Kidney tubule cell (primary cell): ENCODE data around the gene RHOT2.

Experiments
- DNase-seq: peaks from one replicate; pipeline ENCODE4 v3.0.0-alpha.2; 2018; ENCODE audit warnings: low spot score

The RHOT2 gene

DNA sequence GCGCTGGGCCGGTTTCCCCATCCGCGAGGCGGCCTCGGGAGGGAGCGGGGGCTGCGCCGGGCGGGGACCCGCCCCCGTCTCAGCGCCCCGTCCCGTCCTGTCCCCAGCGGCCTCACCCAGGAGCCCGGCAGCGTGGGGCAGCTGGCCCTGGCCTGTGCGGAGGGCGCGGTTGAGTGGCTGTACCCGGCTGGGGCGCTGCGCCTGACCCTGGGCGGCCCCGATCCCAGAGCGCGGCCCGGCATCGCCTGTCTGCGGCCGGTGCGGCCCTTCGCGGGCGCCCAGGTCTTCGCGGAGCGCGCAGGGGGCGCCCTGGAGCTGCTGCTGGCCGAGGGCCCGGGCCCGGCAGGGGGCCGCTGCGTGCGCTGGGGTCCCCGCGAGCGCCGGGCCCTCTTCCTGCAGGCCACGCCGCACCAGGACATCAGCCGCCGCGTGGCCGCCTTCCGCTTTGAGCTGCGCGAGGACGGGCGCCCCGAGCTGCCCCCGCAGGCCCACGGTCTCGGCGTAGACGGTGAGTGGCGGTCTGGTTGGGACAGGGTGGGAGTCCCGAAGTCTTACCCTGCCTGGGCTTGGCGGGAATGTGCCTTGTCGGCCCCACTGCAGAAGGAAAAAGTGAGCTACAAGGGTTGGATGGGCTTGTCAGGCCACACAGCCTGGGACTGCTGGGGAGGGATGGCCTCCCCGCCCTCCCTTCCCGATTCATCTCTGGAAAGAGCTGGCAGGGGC, 47.7 kb downstream of the RHOT2 start:
- peak; percentile 37 for DNase-seq

DNA sequence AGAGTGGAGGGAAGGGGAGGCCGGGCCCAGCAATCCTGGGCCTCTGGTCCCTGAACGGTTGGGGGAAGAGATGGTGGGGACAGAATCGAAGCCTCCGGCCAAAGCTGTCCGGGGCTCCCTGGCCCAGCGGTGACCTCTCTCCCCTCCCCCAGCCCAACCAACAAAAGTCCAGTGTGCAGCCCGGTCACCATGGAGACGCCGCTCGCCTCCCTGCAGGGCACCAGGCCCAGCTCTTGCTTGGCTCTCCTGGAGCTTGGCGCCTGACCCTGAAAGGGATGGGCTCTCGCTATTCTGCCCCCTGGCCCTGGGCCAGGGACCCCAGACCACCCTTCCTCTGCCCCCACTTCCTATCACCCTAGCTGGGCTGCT, 48.3 kb downstream of the RHOT2 start:
- DNase-seq: peak; percentile 65

DNA sequence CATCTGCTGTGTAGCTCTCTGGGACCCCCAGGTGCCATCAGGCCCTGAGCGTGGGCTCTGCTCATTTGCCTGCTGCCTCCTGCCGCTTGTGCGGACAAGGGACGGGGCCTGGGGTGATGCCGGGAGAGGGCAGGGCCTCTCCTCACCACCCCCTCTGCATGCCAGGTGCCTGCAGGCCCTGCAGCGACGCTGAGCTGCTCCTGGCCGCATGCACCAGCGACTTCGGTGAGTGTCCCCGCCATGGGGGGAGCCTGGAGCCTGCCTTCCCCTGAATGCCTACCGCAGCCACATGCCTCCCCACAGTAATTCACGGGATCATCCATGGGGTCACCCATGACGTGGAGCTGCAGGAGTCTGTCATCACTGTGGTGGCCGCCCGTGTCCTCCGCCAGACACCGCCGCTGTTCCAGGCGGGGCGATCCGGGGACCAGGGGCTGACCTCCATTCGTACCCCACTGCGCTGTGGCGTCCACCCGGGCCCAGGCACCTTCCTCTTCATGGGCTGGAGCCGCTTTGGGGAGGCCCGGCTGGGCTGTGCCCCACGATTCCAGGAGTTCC, 48.9 kb downstream of the RHOT2 start:
- DNase-seq: no peak

DNA sequence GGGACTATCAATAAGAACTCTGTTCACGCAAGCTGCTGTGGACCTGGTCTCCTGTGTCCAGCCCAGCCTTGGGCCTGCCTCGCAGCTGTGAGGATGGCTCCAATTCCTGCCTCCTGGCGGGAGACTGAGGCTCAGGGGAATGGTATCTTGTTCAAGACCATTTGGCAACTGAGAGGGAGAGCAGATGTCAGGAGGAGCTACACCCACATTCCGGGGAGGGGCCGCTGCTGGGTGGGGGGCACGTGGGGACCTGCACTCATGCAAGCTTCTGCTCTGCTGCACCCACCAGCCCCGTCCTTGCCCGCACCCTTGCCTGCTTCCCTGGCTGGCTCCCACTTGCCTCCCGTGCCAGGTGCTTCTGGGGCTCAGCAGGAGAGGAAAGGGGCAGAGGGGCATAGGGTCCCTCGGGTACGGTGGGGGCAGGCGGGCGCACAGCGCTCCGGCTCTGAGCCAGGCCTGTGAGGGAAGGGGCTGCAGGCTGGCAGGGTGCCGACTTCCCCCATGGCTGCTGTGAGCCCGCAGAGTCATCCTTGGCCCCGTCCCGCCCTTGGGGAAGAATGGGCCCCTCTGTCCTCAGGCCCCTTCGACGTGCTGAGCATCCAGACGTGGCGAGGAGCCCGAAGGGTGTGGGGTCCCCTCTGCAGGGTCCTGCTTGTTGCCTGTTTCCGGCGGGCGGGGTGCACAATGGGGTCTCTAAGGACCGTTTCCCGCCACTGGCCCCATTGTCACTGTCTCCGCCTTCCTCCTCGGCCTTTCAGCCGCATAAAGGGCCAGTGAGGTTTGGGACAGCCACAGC, 49.7 kb downstream of the RHOT2 start:
- no peak for DNase-seq

DNA sequence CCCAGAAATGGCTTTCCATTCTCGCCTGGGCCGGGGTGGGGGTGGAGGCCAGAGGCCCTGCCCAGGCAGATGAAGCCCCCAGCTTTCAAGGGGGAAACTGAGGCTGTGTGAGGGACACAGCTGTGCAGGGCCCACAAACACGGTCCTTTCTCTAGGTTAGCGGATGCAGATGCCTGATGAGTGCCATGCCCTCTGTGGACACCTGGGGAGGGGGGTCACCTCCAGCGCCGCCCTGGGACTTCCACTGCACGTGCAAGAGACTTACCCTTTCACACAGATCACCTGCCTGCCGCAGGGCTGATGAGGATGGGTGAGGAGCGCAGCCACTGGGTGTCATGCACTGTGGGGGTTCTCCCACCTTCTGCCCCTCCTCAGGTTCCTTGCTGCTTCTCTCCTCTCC, 50.5 kb downstream of the RHOT2 start:
- DNase-seq: no peak

DNA sequence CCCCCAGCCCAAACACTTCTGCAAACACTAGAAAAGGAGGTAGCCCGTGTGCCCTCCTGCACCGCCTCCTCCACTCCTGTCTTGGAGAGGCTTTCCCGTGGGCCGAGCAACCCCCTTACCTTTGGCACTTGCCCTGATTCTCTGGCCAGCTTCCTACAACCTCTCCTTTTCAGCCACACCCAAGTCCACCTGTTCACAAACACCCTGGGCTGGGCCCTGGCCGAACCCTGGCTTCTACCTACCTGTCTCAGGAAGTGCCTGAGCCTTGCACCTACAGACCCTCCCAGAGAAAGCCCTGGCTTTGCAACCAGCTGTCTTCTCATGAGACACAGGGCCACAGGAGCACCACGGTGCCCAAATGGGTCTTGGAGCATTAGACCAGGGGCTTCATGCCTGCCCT, 51.0 kb downstream of the RHOT2 start:
- no peak for DNase-seq

DNA sequence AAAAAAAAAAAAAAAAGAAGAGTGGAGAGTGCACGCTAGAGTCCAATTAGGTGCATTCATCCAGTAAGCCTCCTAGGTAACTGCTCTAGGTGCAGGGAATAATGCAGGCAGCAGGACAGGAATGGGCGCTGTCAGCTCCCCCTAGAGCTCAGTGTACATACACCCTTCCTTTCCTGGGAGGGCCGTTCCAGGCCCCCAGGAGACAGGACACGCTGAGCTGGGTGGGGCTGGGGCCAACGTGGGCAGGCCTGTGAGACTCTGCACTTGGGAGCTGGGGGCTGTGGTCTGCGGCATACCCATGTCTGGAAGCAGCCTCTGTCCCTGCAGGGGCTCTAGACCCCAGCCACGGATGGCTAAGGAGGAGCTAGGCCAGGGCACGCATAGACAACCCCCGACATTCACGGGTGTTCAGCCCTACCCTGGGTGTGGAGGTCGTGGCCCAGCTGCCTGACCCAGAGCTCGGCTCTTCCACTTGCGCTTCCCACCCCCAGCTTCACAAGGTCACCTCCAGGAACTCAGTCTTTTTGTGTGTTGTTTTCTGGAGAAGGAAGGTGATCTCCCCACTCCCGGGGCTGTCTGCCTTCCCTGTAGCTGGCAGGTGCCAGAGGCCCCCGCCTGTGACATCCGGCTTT, 52.0 kb downstream of the RHOT2 start:
- peak; percentile 77 for DNase-seq

DNA sequence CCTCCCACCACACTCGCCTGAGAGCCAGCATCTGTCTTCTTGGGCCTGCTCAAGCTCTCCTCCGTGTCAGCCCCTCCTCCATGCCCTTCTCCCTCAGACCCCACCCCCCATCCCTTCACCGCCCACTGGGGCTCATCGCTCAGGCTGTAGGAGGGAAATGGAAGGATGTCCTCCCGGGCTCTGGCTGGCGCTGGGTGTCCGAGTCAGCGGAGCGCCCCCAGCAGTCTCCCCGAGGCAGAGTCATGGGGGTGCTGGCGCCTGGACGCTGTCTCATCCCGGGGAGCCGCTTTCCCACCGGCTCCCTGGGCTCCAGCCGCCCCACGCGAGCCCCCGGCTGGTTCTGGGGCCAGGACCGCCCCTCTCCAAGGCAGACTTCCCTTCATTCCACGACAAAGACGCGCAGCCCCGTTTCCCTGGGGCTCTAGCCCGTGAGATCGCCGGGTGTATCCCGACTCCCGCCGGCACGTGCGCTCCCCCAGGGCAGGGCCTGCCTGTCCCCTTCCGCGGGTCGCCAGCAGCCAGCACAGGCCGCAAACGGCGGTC, 52.6 kb downstream of the RHOT2 start:
- DNase-seq: peak; percentile 77

DNA sequence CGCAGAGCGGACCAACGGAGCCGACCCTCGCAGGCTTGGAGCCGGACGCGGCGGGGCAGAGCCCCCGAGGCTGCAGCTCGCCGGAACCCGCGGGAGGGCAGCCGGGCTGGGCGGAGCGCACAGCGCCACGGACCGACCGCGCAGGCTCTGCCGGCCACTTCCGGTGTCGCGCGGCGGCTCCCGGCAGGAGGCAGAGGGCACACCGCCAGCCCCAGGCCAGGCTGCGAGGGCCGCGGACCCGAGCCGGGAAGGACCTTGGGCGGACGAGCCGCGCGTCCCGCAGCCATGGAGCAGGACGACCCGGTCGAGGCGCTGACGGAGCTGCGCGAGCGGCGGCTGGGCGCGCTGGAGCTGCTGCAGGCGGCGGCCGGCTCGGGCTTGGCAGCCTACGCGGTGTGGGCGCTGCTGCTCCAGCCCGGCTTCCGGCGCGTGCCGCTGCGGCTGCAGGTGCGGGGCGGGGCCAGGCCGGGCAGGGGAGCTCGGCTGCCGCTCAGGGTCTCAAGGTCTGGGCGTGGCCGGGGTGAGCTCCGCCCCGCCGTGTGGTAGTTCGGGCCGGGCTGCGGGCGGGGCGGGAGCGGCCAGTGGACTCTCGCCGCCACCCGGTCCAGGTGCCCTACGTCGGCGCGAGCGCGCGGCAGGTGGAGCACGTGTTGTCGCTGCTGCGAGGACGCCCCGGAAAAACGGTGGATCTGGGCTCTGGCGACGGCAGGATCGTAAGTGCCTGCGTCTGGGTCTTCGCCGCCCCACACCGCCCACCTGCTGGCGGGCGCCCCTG, 53.2 kb downstream of the RHOT2 start, which contains the start of gene ANTKMT:
Gene ANTKMT (plus strand): TSS at position 157 of the 775 bp plus-strand sequence. CDS start 129 bp downstream, at position 286.
- DNase-seq: peak; percentile 90

DNA sequence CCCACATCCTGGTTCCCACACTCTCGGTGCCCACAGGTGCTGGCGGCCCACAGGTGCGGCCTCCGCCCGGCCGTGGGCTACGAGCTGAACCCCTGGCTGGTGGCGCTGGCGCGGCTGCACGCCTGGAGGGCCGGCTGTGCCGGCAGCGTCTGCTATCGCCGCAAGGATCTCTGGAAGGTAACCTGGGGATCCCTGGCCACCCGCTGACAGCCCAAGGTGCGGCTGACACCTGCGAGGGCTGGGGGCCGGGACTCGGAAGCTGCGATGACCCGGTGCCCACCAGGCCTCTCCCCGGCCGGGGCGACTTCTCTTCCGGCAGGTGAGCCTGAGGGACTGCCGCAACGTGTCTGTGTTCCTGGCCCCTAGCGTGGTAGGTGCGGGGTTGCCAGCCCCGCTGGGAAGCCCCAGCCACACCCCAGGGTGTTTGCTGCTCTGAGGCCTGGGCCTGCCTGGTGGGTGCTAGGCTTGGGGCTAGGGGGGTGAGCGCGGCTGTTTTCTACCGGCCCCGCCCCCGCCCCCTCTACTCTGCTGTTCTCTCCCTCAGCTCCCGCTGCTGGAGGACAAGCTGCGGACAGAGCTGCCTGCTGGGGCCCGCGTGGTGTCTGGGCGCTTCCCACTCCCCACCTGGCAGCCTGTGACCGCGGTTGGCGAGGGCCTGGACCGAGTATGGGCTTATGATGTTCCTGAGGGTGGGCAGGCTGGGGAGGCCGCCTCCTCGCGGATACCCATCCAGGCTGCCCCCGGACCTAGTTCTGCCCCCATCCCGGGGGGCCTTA, 54.0 kb downstream of the RHOT2 start:
- no peak for DNase-seq

DNA sequence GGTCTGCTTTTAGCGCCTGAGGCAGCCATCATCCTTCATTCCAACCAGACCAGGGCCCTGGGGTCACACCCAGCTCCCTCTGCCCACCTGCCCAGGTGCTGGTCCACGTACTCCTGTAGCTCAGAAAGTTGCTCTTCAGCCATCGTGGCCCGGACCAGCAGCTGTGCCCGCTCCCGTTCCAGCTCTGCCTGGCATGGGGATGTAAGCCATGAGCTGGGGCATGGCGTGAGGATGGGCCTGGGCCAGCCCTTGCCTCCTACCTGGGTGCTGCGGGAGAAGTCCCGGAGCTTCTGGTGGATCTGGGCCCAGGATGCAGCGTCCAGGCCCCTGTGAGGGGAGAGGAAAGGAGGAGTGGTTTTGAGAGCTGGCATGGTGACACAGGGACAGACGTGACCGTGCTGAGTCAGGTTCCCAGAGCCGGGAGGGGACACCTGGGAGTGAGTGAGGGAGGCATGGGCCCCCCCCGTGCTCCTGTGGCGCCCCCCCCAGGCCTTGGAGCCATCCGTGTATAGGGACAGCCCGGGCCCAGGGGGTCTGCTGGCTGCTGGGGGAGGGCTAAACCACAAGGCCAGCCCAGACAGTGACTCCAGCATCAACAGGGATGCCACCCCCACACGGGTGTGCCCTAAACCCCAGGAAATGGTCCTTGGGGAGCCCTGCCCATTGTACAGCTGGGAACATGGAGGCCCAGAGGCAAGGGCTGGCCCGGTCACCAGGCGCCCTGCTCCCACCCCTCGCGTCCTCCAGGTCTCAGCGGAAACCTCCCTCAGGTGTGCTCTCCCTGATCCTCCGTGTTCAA, 55.1 kb downstream of the RHOT2 start:
- DNase-seq: no peak

DNA sequence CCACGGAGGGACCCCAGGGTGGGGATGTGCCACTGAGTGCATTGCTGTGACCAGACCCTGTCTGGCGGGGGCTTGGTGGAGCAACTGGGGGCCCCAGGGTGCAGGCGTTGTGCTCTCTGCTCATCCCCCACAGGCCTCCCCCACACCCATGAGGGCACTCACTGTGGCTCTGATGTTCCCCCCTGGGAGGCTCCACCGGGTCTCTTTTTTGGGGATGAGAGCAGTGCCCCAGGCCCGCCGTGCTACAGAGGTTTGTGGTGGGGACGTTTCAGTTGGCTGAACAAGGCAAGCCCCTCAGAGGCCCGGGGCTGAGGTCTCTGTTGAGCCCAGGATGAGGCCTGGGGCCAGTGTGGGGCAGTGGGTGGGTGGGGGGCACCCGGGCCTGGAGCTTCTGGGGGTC, 55.8 kb downstream of the RHOT2 start:
- DNase-seq: no peak
